IPS DF 6.9 (cell line): ENCODE measurements around the gene IBA57.

Experiments
- DNase-seq: peaks from one replicate; pipeline ENCODE4 v3.0.0-alpha.2; 2013; ENCODE audit warnings: low read depth, low spot score
- H3K27ac ChIP-seq: one replicate; pipeline ENCODE4 v1.5.1; 2013; ENCODE audit warnings: low read length, control low read depth
- H3K27me3 ChIP-seq: 2 replicates; pipeline ENCODE4 v1.6.1; 2013; ENCODE audit warnings: mild to moderate bottlenecking, low read length; ENCODE audit not compliant: control insufficient read depth, insufficient read depth
- H3K36me3 ChIP-seq: 2 replicates; pipeline ENCODE4 v1.6.1; 2013; ENCODE audit warnings: low read length; ENCODE audit not compliant: control insufficient read depth, insufficient read depth
- H3K4me1 ChIP-seq: 2 replicates; pipeline ENCODE4 v1.6.1; 2013; ENCODE audit warnings: low read length; ENCODE audit not compliant: control insufficient read depth, insufficient read depth
- H3K4me3 ChIP-seq: 2 replicates; pipeline ENCODE4 v1.5.1; 2013; ENCODE audit warnings: mild to moderate bottlenecking, low read length
- H3K9me3 ChIP-seq: 2 replicates; pipeline ENCODE4 v1.6.1; 2013; ENCODE audit warnings: low read length, inconsistent platforms; ENCODE audit not compliant: control insufficient read depth, insufficient read depth
- WGBS: extraction: QIAGEN DNeasy Blood & Tissue Kit; methylation state at CpG from one replicate; pipeline ENCODE4 v1.1.7; 2013; ENCODE audit warnings: mixed read lengths, missing lambda C conversion rate; ENCODE audit not compliant: insufficient read length, insufficient coverage; 5-methylcytosine and 5-hydroxymethylcytosine counted together

The IBA57 gene

GRCh38 chr1:228208831-228209551 lies 43.4 kb downstream of the IBA57 start:
- Histone ChIP-seq H3K36me3 (no peaks in the 10 kb centered on the region; the same call in 1 of the 2 replicates), H3K9me3 (no peaks in the 10 kb centered on the region), H3K27me3 (no peaks in the 10 kb centered on the region; the same call in 1 of the 2 replicates), H3K4me1 (peaks cover 6% of the 10 kb centered on the region; the same call in 1 of the 2 replicates), H3K27ac (no peak overlapping the region), H3K4me3 (no peak overlapping the region)
- DNase-seq: no peak
- WGBS: no CpG with 5 or more reads among the region's 19 CpGs

- no peak overlapping the region for H3K27ac ChIP-seq
These were observed 44.1 kb downstream of the IBA57 start for GRCh38 chr1:228209657-228210056.

GRCh38 chr1:228210076-228210651 lies 44.6 kb downstream of the IBA57 start:
- no peaks in the 10 kb centered on the region for H3K9me3 ChIP-seq
- no CpG with 5 or more reads among the region's 11 CpGs for WGBS
- H3K36me3 ChIP-seq: no peaks in the 10 kb centered on the region; the same call in 1 of the 2 replicates
- peaks cover 6% of the 10 kb centered on the region; the same call in 1 of the 2 replicates for H3K4me1 ChIP-seq
- no peak overlapping the region for H3K4me3 ChIP-seq
- H3K27me3 ChIP-seq: no peaks in the 10 kb centered on the region; the same call in 1 of the 2 replicates
- DNase-seq: no peak
- no peak overlapping the region for H3K27ac ChIP-seq

More at GRCh38 chr1:228209657-228210056, 44.1 kb downstream of the IBA57 start:
- Histone ChIP-seq H3K36me3 (no peaks in the 10 kb centered on the region; the same call in 1 of the 2 replicates), H3K4me3 (no peak overlapping the region), H3K9me3 (no peaks in the 10 kb centered on the region), H3K27me3 (no peaks in the 10 kb centered on the region; the same call in 1 of the 2 replicates), H3K4me1 (peaks cover 6% of the 10 kb centered on the region; the same call in 1 of the 2 replicates)
- no peak for DNase-seq
- no CpG with 5 or more reads among the region's 3 CpGs for WGBS

- no peak for DNase-seq
- Histone ChIP-seq H3K36me3 (no peaks in the 10 kb centered on the region; the same call in 1 of the 2 replicates), H3K4me3 (no peak overlapping the region), H3K27ac (no peak overlapping the region), H3K27me3 (no peaks in the 10 kb centered on the region), H3K4me1 (peaks cover 6% of the 10 kb centered on the region; the same call in 1 of the 2 replicates), H3K9me3 (no peaks in the 10 kb centered on the region)
- no CpG with 5 or more reads among the region's 16 CpGs for WGBS
These were observed 45.3 kb downstream of the IBA57 start for GRCh38 chr1:228210712-228211530.

GRCh38 chr1:228211531-228212414 lies 46.2 kb downstream of the IBA57 start:
- Histone ChIP-seq H3K4me1 (peaks cover 6% of the 10 kb centered on the region; the same call in 1 of the 2 replicates), H3K27me3 (no peaks in the 10 kb centered on the region), H3K4me3 (peak overlapping the region; percentile 72; the same call in 1 of the 2 replicates), H3K36me3 (peaks cover 8% of the 10 kb centered on the region), H3K9me3 (no peaks in the 10 kb centered on the region), H3K27ac (no peak overlapping the region)
- no CpG with 5 or more reads among the region's 96 CpGs for WGBS
- DNase-seq: no peak

GRCh38 chr1:228212415-228212965 lies 46.9 kb downstream of the IBA57 start:
- DNase-seq: no peak
- Histone ChIP-seq H3K27ac (no peak overlapping the region), H3K4me3 (peak overlapping the region; percentile 72), H3K27me3 (no peaks in the 10 kb centered on the region), H3K9me3 (no peaks in the 10 kb centered on the region), H3K36me3 (peaks cover 11% of the 10 kb centered on the region), H3K4me1 (0 out of 2 replicates have a peak, but pooled peaks cover 6% of the 10 kb centered on the region)
- WGBS: no CpG with 5 or more reads among the region's 66 CpGs

- no peak overlapping the region for H3K27ac ChIP-seq
- WGBS: no CpG with 5 or more reads among the region's 67 CpGs
- 0 out of 2 replicates have a peak, but pooled peaks cover 6% of the 10 kb centered on the region for H3K4me1 ChIP-seq
- H3K27me3 ChIP-seq: no peaks in the 10 kb centered on the region
- DNase-seq: no peak
- H3K9me3 ChIP-seq: no peaks in the 10 kb centered on the region
- H3K4me3 ChIP-seq: peak overlapping the region; percentile 87; the same call in 1 of the 2 replicates
- peaks cover 11% of the 10 kb centered on the region for H3K36me3 ChIP-seq
These were observed 47.6 kb downstream of the IBA57 start for GRCh38 chr1:228212966-228213844.

GRCh38 chr1:228213917-228214808 lies 48.6 kb downstream of the IBA57 start:
- Histone ChIP-seq H3K9me3 (no peaks in the 10 kb centered on the region), H3K4me3 (peak overlapping the region; percentile 61; the same call in 1 of the 2 replicates), H3K36me3 (peaks cover 16% of the 10 kb centered on the region), H3K27me3 (no peaks in the 10 kb centered on the region), H3K4me1 (0 out of 2 replicates have a peak, but pooled peaks cover 6% of the 10 kb centered on the region), H3K27ac (no peak overlapping the region)
- no CpG with 5 or more reads among the region's 48 CpGs for WGBS
- DNase-seq: no peak
